Activated T-cell treated with anti-CD3 and anti-CD28 coated beads, Interleukin-2, amount 50 U/mL, for 72 hours (primary cell): ENCODE results near the gene FGFR2. TPM values are rescaled to one million over a fixed set of nuclear protein-coding genes. Genes with fewer than 3 reads are reported as not detected.

Experiments used
- ATAC-seq, 2 donors: fragments of 150-1000 bp; cut with Tn5 transposase; replicated peaks in 1 of 2; 2 replicates each; pipeline ENCODE4 v1.10.0; 2021; ENCODE audit warnings: moderate library complexity in 2 of 2, mild to moderate bottlenecking in 1 of 2
- DNase-seq, 2 donors: peaks; one replicate each; pipeline ENCODE4 v3.0.0; 2021 to 2022; ENCODE audit warnings: mixed read lengths in 1 of 2
- H3K27ac Mint-ChIP-seq: one replicate; pipeline ENCODE4 v1.8.0; 2022; ENCODE audit warnings: mild to moderate bottlenecking, moderate library complexity, mixed read lengths
- H3K27me3 Mint-ChIP-seq: one replicate; pipeline ENCODE4 v1.8.0; 2022; ENCODE audit warnings: low read depth, mixed read lengths
- H3K36me3 Mint-ChIP-seq, 2 donors: one replicate each; pipeline ENCODE4 v1.8.0; 2022; ENCODE audit warnings: mixed read lengths in 2 of 2, mild to moderate bottlenecking in 1 of 2; ENCODE audit not compliant: insufficient read depth in 2 of 2
- H3K4me1 Mint-ChIP-seq: one replicate; pipeline ENCODE4 v1.8.0; 2022; ENCODE audit warnings: low read depth, mixed read lengths
- H3K4me3 Mint-ChIP-seq, 2 donors: one replicate each; pipeline ENCODE4 v1.8.0; 2022; ENCODE audit warnings: mild to moderate bottlenecking in 2 of 2, mixed read lengths in 2 of 2, moderate library complexity in 2 of 2
- H3K9me3 Mint-ChIP-seq, 2 donors: one replicate each; pipeline ENCODE4 v1.8.0; 2022; ENCODE audit warnings: mixed read lengths in 2 of 2
- total RNA-seq, 2 donors: library from RNA; stranded (reverse); gene quantifications; one replicate each; pipeline ENCODE4 v1.2.3, GENCODE V29; 2022

The FGFR2 gene
- total RNA-seq, 2 donors from 2014 or later = not detected

DNA sequence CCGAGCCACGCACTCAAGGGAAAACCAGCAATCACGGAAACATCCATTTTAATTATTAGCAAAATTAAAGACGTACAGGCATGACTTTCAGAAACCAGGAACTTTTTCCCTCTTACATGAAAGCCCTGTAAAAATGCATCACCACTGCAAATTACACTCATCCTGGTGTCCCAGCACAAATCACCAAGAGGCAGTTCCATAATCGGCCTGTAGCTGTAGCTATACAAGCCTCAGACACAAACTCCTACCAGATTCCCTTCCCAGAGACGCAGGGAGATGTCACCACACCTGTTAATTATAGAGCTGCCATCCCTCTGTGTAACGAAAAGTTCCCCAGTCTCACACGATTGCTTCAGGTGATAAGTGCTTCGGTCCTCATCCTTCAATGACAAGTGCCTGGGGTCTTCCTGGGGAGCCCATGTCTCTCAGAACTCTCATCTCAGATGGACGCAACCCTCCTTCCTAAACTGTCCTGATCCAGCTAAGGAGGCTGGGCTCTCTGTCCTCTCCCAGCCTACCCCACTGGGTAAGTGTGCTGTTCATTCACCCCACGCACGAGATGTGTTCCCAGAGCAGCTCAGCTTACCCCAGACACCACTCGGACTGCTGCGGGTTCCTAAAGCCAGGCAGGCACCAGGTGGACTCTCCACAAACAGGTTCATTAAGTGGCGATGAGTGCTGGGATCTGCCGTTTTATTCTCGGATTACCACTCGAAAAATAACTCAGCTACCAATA, 5.9 kb downstream of the FGFR2 start:
- DNase-seq (no peak), ATAC-seq (no peak)
- Mint-ChIP-seq H3K9me3 (no peaks in the 10 kb centered on the region), H3K27ac (no peak overlapping the region), H3K27me3 (peaks cover 34% of the 10 kb centered on the region), H3K36me3 (peaks cover 0 to 4% of the 10 kb centered on the region in 2 donors), H3K4me3 (no peak overlapping the region), H3K4me1 (no peaks in the 10 kb centered on the region)

GRCh38 chr10:121591186-121591585, 7.1 kb downstream of the FGFR2 start:
- ATAC-seq (no peak), DNase-seq (no peak)
- H3K9me3 Mint-ChIP-seq = peaks cover 1 to 3% of the 10 kb centered on the region in 2 donors
- no peak overlapping the region for H3K4me3 Mint-ChIP-seq
- H3K27ac Mint-ChIP-seq = no peak overlapping the region
- peaks cover 25% of the 10 kb centered on the region for H3K27me3 Mint-ChIP-seq
- no peaks in the 10 kb centered on the region for H3K4me1 Mint-ChIP-seq
- H3K36me3 Mint-ChIP-seq = no peaks in the 10 kb centered on the region

DNA sequence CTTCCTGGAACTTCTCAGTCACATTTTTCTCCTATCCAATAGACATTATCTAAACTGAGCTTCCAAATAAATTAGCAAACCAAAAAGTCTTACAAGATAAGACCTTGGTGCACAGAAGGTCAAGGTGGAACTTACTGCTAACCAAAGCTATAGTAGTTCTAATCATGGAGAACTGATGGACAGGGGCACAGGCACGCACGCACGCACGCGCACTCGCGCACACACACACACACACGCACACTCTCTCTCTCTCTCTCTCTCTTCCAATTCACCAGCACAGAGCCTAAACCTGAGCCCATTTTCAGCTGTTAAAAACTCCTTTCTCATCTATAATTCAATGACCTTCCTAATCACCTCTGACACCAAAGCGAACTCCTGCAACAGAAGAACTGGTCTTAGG, 7.5 kb downstream of the FGFR2 start:
- Mint-ChIP-seq H3K4me3 (no peak overlapping the region), H3K4me1 (no peaks in the 10 kb centered on the region), H3K36me3 (no peaks in the 10 kb centered on the region), H3K27me3 (peaks cover 20% of the 10 kb centered on the region), H3K9me3 (peaks cover 1 to 3% of the 10 kb centered on the region in 2 donors), H3K27ac (no peak overlapping the region)
- no peak for ATAC-seq
- DNase-seq = no peak

GRCh38 chr10:121589553-121589952, 8.7 kb downstream of the FGFR2 start:
- Mint-ChIP-seq H3K36me3 (no peaks in the 10 kb centered on the region), H3K27ac (no peak overlapping the region), H3K4me3 (no peak overlapping the region)

DNA sequence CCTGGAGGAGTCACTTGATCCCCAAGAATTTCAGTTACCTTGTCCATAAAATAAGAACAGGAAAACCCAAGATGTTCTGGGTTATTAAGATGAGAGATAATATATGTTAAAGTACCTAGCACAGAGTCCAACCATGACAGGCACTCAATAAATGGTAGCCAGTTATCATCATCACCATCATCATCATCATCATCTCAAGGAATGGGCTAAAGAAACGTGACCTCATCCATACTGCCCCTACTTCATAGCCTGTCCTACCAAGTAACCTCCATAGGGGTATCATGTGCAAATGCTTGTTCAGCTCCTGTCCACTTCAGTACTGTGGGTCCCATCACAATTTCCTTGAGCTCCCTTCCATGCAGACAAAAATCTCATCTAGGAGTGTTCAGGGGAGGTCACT, 14.4 kb downstream of the FGFR2 start:
- Mint-ChIP-seq H3K27me3 (no peaks in the 10 kb centered on the region), H3K4me3 (no peak overlapping the region), H3K36me3 (no peaks in the 10 kb centered on the region), H3K9me3 (peaks cover 3% of the 10 kb centered on the region in 2 donors), H3K27ac (no peak overlapping the region), H3K4me1 (no peaks in the 10 kb centered on the region)
- DNase-seq (no peak), ATAC-seq (no peak)

More at GRCh38 chr10:121589553-121589952, 8.7 kb downstream of the FGFR2 start:
- Mint-ChIP-seq H3K4me1 (no peaks in the 10 kb centered on the region), H3K27me3 (peaks cover 12% of the 10 kb centered on the region), H3K9me3 (peaks cover 1 to 3% of the 10 kb centered on the region in 2 donors)
- ATAC-seq (no peak), DNase-seq (no peak)

DNA sequence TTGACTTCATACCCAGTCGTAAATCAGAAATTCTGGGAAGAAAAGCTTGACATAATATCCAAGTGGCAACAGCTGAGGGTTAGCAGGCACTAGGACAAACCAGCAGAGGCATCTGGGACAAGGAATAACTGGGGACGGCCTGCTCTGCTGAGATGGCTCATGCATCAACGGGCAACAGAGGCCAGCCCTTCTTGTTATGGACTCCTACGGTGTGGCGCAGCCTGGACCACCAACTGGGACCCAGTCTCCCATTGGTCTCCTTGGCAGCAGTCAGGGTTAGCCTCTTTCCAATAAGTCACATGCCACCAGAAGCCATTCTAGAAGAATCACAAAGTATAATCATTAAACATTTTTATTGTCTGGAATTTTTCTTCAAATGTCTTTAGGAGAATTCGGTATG, 15.0 kb downstream of the FGFR2 start:
- peaks cover 3% of the 10 kb centered on the region in 2 donors for H3K9me3 Mint-ChIP-seq
- no peaks in the 10 kb centered on the region for H3K27me3 Mint-ChIP-seq
- no peak for ATAC-seq
- H3K36me3 Mint-ChIP-seq = no peaks in the 10 kb centered on the region
- no peak for DNase-seq
- no peak overlapping the region for H3K27ac Mint-ChIP-seq
- no peaks in the 10 kb centered on the region for H3K4me1 Mint-ChIP-seq
- H3K4me3 Mint-ChIP-seq = no peak overlapping the region

GRCh38 chr10:121580276-121581116, 17.7 kb downstream of the FGFR2 start:
- no peaks in the 10 kb centered on the region for H3K4me1 Mint-ChIP-seq
- no peaks in the 10 kb centered on the region for H3K36me3 Mint-ChIP-seq

DNA sequence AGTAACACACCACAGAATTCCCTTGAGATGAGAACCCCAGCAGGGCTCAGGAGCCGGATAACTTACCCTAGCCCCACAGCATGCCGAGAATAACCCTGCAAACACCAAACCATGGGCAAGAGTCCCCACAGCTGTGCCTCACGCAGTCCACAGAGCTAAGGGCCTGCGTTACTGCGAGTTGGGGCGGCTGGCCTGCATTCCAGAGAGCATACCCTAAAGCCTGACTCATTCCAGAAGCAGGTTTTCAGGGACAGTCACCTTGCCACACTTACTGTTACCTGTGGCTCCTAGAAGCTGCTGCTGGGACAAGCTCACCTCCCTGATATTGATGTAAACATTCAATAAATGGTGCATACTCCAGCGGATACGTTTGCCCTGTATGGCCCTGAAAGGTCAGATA, 18.6 kb downstream of the FGFR2 start:
- ATAC-seq (no peak), DNase-seq (no peak)
- H3K27ac Mint-ChIP-seq = no peak overlapping the region
- H3K4me3 Mint-ChIP-seq = no peak overlapping the region
- H3K27me3 Mint-ChIP-seq = no peaks in the 10 kb centered on the region
- peaks cover 0 to 2% of the 10 kb centered on the region in 2 donors for H3K9me3 Mint-ChIP-seq
- H3K36me3 Mint-ChIP-seq = no peaks in the 10 kb centered on the region
- H3K4me1 Mint-ChIP-seq = no peaks in the 10 kb centered on the region

More at GRCh38 chr10:121580276-121581116, 17.7 kb downstream of the FGFR2 start:
- no peak overlapping the region for H3K27ac Mint-ChIP-seq
- ATAC-seq = no peak
- peaks cover 0 to 2% of the 10 kb centered on the region in 2 donors for H3K9me3 Mint-ChIP-seq
- H3K4me3 Mint-ChIP-seq = no peak overlapping the region
- H3K27me3 Mint-ChIP-seq = no peaks in the 10 kb centered on the region
- DNase-seq = no peak

- no peaks in the 10 kb centered on the region for H3K4me1 Mint-ChIP-seq
- DNase-seq (no peak), ATAC-seq (no peak)
- H3K27ac Mint-ChIP-seq = no peak overlapping the region
- no peaks in the 10 kb centered on the region for H3K36me3 Mint-ChIP-seq
- H3K4me3 Mint-ChIP-seq = no peak overlapping the region
- H3K9me3 Mint-ChIP-seq = peaks cover 0 to 2% of the 10 kb centered on the region in 2 donors
- H3K27me3 Mint-ChIP-seq = no peaks in the 10 kb centered on the region
Observed at GRCh38 chr10:121578965-121579364, 19.3 kb downstream of the FGFR2 start.

DNA sequence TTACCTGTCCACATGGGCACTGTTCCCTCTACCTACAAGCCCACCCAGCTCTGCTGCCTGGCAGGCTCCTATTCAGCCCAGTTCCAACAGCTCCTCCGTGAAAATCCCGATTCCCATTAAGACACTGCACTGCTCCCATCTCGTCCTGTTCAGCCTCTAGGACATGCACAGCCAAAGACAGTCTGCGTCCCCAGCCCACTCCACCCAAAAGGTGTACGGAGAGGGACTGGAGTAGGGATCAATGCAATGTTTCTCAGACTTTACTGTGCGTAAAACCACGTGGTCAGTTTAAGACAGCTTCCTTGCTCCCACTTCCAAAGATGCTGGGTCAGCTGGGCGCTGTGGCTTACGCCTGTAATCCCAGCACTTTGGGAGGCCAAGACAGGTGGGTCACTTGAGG, 19.9 kb downstream of the FGFR2 start:
- Mint-ChIP-seq H3K9me3 (peaks cover 0 to 2% of the 10 kb centered on the region in 2 donors), H3K27ac (no peak overlapping the region), H3K27me3 (no peaks in the 10 kb centered on the region), H3K36me3 (no peaks in the 10 kb centered on the region), H3K4me1 (no peaks in the 10 kb centered on the region), H3K4me3 (no peak overlapping the region)
- ATAC-seq (no peak), DNase-seq (no peak)

DNA sequence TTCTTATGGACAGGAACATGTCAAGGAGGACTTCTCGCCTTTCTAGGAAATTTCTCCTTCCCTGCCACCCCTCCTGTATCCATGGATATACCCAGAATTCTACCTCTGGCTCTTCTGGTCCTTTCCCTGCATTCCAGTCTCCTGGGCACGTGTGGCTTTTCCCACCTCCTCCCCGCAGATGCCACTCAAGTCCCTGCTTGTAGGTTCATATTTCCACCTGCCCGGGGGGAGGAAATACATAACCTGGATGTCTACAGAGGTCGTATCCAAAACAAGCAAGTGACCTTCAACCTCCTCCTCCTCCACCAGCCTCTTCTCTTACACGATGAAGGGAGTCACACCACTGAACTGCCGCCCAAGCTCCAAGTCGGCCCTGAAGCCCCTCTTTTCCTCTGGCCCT, 20.7 kb downstream of the FGFR2 start:
- Mint-ChIP-seq H3K27ac (no peak overlapping the region), H3K9me3 (peaks cover 0 to 2% of the 10 kb centered on the region in 2 donors), H3K4me3 (no peak overlapping the region), H3K27me3 (no peaks in the 10 kb centered on the region), H3K4me1 (no peaks in the 10 kb centered on the region), H3K36me3 (no peaks in the 10 kb centered on the region)
- DNase-seq = no peak
- ATAC-seq = no peak

GRCh38 chr10:121576139-121576538, 22.1 kb downstream of the FGFR2 start:
- no peak for ATAC-seq
- no peaks in the 10 kb centered on the region for H3K4me1 Mint-ChIP-seq
- no peaks in the 10 kb centered on the region for H3K36me3 Mint-ChIP-seq
- no peaks in the 10 kb centered on the region for H3K9me3 Mint-ChIP-seq
- H3K27me3 Mint-ChIP-seq = no peaks in the 10 kb centered on the region
- no peak overlapping the region for H3K4me3 Mint-ChIP-seq
- H3K27ac Mint-ChIP-seq = no peak overlapping the region
- no peak for DNase-seq

DNA sequence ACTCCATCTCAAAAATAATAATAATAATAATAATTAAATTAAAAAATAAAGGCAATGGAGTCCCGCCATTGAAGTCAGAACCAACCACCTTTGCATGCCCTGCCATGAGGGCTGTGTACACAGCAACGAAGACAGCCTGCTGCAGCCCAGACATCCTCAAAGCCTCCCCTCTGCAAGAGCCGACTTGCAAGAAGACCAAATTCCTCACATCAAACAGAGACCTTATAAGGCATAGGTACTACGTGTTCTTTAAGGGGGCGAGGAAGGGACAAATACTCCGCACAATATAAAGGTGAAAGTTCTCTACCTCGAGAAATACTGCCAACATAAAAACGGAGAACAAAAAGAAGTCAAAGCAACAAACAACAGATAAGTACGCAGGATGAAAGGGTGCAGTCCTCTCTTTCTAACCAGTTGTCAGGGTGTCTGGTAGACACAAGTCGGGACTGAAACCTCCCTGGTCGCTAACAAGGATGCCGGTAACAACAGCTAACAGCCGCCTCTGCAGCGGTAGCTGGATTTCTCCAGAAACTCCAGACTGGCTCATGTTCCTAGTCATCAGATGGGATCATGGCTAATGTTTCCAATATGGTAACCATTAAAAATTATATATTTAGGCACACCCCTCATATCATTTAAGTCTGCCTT, 23.6 kb downstream of the FGFR2 start:
- Mint-ChIP-seq H3K27me3 (no peaks in the 10 kb centered on the region), H3K4me1 (no peaks in the 10 kb centered on the region), H3K36me3 (no peaks in the 10 kb centered on the region), H3K27ac (no peak overlapping the region), H3K4me3 (no peak overlapping the region), H3K9me3 (no peaks in the 10 kb centered on the region)
- no peak for DNase-seq
- ATAC-seq = no peak
